ENCODE data around the gene S100A6.

The S100A6 gene

DNA sequence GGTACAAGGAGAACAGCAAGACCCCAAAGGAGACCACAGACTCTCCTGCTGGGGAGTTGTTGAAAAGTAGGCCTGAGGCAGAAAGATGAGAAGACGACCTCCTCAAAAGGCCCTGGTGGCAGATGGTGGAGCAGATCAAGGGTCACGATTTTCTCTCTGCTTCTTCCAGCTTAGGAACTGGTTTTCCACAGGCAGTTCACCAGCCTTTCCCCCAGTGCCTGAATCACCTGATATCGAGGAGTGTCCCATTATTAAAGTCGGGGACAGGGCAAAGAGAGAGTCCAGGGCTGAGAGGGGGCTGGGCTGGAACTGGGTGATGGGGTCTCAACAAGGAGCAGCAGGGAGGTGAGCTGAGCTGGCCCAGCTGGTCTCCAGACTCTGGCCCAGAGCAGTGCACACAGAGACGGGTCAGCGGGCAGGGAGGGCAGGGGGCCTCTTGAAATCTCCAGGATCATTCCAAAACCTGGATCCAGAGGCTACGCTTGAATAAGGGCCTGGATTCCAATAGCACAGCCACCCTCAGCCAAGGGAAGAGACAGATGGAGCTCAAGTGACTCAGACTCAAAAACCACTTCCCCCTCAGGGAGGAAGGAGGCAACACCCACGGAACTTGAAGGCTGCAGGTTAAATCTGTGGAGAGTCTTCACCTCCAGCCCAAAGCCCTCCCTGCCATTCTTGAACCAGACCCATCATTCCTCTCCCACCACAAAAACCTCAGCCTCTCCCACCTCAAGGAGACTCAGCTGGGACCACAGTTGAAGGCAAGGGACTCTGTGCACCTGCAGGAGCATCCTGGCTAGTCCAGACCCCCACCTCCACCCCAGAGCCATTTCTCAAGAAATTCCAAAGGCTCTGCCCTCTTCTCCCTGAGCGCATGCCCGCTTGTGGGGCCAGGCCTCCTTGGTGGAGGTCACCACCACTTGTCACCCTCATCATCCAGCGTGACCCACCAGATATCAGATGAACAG, 4.9 kb upstream of the S100A6 start, which contains the start of gene S100A5:
TSS of gene S100A5 (minus strand) at position 541 of the 968 bp plus-strand sequence. CDS start 743 bp downstream, outside the sequence.
- TF ChIP-seq, protein P1, sequence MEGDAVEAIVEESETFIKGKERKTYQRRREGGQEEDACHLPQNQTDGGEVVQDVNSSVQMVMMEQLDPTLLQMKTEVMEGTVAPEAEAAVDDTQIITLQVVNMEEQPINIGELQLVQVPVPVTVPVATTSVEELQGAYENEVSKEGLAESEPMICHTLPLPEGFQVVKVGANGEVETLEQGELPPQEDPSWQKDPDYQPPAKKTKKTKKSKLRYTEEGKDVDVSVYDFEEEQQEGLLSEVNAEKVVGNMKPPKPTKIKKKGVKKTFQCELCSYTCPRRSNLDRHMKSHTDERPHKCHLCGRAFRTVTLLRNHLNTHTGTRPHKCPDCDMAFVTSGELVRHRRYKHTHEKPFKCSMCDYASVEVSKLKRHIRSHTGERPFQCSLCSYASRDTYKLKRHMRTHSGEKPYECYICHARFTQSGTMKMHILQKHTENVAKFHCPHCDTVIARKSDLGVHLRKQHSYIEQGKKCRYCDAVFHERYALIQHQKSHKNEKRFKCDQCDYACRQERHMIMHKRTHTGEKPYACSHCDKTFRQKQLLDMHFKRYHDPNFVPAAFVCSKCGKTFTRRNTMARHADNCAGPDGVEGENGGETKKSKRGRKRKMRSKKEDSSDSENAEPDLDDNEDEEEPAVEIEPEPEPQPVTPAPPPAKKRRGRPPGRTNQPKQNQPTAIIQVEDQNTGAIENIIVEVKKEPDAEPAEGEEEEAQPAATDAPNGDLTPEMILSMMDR (IDR thresholded peaks at IDR 0.05; ENCODE audit: low read depth, low read length), result no peak
- no peak within 1 kb of the TSS for H3K4me3 ChIP-seq (ENCODE audit: low read depth, low read length)
- DNase-seq (ENCODE audit: low read depth, low spot score), result no peak
- in situ Hi-C loops (cut with HindIII; ENCODE audit: low sequenced_read_pairs), result no loop called here

DNA sequence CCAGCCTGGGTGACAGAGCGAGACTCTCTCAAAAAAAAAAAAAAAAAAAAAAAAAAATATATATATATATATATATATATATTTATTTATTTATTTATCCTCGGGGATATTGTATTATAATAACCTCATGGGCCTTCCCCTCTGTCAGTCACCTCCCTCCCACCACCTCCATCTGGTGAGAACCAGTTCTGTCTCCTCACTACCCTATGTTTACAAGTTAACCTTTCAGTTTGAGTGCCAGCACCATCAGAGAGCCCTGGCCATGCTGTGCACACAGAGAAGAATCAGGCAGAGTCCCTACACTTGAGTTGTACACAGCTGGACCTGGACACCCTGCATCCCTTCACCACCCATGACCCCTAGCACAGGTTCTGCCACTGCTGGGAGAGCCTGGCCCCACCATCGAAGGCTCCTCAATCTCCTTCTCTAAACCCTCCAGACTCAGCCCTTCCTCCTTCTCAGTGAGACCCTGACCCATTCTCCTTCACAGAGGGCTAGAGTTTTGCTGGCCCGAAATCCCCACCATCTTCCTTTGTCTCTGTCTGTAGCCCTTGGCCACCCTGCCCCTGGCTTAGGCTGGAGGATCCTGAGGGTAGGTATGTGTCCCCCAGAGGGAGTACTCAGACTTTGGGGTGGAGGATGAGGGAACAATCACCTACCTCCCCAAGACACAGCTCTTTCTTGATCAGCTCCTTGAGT, 3.8 kb upstream of the S100A6 start:
- no peak overlapping the region for H3K4me3 ChIP-seq (ENCODE audit: low read depth, low read length)
- DNase-seq (ENCODE audit: low read depth, low spot score), result no peak
- TF ChIP-seq, protein P1 (IDR thresholded peaks at IDR 0.05; ENCODE audit: low read depth, low read length), result no peak
- in situ Hi-C loops (cut with HindIII; ENCODE audit: low sequenced_read_pairs), result no loop called here

DNA sequence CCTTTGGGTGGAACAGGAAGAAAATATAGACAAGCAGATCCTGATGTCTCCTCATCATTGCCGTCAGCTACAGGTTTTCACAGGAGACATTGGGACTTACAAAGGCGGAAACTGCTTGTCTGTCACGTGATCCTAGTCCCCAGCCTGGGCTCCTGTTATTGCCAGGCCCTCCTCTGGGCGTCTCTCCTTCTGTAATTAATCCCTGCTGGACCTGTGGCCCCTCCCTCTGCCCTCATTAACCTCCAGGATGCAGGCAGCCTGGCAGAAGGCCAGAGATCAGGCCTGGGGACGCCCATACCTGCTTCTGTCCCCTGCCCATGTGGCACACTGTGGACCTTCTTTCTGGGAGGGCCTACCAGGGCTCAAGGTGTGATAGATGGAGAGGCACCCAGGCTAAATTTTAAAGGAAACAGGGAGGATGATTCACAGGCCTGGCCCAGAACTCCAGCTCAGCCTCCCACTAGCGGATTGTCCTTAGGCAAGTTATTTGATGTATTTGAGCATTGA, 2.6 kb upstream of the S100A6 start:
- DNase-seq (ENCODE audit: low read depth, low spot score), result no peak
- no peak overlapping the region for H3K4me3 ChIP-seq (ENCODE audit: low read depth, low read length)
- TF ChIP-seq, protein P1 (IDR thresholded peaks at IDR 0.05; ENCODE audit: low read depth, low read length), result no peak
- in situ Hi-C loops (cut with HindIII; ENCODE audit: low sequenced_read_pairs), result no loop called here

DNA sequence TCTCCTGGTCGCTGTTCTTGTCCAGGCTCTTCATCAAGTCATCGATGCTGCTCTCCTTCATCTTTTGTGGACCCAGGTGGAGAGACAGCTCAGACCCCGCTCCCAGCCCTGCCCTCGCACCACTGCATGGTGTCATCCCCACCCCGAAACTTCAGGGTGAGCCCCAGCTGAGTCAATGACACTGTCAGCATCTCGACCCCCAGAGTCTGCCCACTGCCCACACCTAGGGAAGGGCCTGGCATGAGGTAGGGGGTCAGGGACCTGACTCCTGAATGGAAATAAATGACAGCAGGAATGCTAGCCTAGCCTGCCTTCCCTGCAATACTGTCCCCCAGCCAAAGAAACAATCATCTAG, 1.6 kb upstream of the S100A6 start:
- no peak for DNase-seq (ENCODE audit: low read depth, low spot score)
- TF ChIP-seq, protein P1 (IDR thresholded peaks at IDR 0.05; ENCODE audit: low read depth, low read length), result no peak
- in situ Hi-C loops (cut with HindIII; ENCODE audit: low sequenced_read_pairs), result no loop called here
- H3K4me3 ChIP-seq (ENCODE audit: low read depth, low read length), result no peak overlapping the region

DNA sequence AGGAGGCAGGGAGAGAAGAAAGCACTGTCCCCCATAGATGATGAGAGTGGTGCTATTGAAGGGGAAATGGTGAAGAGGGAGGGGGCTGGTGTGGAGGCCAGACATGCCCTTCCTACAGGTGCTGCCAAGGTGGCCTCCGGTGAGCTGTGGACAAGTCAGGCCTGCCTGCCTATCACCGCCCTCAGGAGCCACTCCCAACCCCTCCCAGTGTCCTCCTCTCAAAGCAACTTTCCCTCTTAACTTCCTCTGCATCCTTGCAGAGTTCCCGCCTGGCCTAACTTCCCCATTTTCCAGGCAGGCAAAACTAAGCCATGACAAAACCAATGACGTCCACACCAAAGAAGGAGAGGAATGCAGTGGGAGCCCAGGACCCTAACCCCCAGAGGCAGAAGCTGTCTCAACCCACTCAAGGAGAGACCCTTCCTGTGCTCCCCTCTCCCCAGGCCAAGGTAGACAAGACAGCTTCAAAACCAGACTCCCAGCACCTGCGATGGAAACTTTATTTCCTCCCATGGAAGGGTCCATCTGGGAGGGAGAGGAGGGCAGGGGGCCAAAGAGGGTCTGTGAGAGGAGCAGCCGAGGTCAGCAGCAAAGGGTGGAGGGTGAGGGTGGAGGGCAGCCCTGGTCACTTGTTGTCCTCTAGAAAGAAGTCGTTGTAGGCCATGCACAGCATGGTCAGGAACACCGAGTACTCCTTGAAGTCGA, 1.0 kb upstream of the S100A6 start:
- no peak for DNase-seq (ENCODE audit: low read depth, low spot score)
- no peak overlapping the region for H3K4me3 ChIP-seq (ENCODE audit: low read depth, low read length)
- TF ChIP-seq, protein P1 (IDR thresholded peaks at IDR 0.05; ENCODE audit: low read depth, low read length), result no peak
- in situ Hi-C loops (cut with HindIII; ENCODE audit: low sequenced_read_pairs), result no loop called here

Data from astrocyte of the spinal cord (primary cell).